ENCODE data around the gene FTCD. TPM values are rescaled to one million over a fixed set of nuclear protein-coding genes. Genes with fewer than 3 reads are reported as not detected.

FTCD gene
- total and polyA plus RNA-seq, 10 of the 15 experiments (the other 5 are each of a cell fraction or from before 2014, with no cell fraction given) = 0.27 to 0.28 TPM; not detected in 8

DNA sequence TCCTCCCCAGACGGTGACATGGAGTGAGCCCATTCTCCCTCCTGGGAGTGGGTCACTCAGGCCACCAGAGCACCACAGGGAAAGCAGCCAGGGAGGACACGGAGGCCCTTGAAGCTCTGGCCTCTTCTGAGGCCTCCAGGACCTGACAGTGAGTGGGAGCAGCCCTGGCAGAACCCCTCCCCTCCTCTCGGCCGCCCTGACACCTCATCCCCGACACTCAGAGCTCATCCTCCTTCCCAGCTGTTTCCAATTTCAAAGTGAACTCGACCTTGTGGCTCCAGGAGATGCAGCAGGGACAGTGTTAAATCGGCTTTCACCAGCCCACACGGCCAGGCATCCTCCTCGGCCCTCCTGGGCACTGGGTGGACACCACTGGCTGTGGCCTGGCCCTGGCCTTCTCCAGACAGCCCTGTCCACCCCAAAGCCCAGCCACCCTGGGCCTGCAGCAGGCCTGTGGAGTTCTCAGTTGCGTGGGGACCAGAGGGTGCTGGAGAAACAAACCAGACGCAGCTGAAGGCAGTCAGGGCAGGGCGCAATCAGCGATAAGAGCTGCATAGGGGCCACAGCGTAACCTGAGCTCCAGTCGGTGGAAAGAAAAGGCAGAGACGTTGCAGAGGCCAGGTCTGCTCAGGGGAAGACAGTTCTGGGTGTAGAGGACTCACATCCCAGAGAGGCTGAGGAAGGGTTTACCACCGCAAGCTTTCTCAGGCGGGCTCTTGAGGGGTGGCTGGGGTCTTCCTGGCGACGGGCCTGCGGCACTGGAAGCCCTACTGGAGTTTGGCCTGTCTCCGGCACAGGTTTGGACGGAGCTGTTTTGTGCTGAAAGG is 27.1 kb downstream of the FTCD start:
- BruUV-seq (replicated peaks) = no TSS peak
- Histone ChIP-seq H2AFZ (ENCODE audit: control insufficient read depth, low read depth, low read length) (no peak overlapping the region), H3K4me3 (no peak overlapping the region), H3K79me2 (ENCODE audit: control insufficient read depth, insufficient read depth, low read length) (no peaks in the 10 kb centered on the region), H3K4me1 (ENCODE audit: control insufficient read depth, insufficient read depth, low read length) (no peaks in the 10 kb centered on the region), H3K4me2 (ENCODE audit: control insufficient read depth, insufficient read depth) (no peak overlapping the region), H3K9me3 (replicated peaks; ENCODE audit: control insufficient read depth, insufficient read depth, low read length) (no peaks in the 10 kb centered on the region; the same call in 2 of the 3 replicates), H3K27ac (ENCODE audit: control insufficient read depth, insufficient read depth) (no peak overlapping the region), H4K20me1 (ENCODE audit: control insufficient read depth, insufficient read depth) (no peaks in the 10 kb centered on the region), H3K36me3 (ENCODE audit: control insufficient read depth in 2 of 2, insufficient read depth in 2 of 2, low read length in 1 of 2) (no peaks in the 10 kb centered on the region), H3K27me3 (replicated peaks in 1 of 2; ENCODE audit: control insufficient read depth in 2 of 2, insufficient read depth in 2 of 2, low read length in 1 of 2) (no peaks in the 10 kb centered on the region), H3K9ac (ENCODE audit: control insufficient read depth, insufficient read depth, low read length) (no peak overlapping the region)
- ChIA-PET RAD21 (ENCODE audit: unreplicated experiment) (no interaction called here), SMC1A (ENCODE audit: uncharacterized antibody, unreplicated experiment) (interaction anchor here (0.7 kb wide), 1 partner anchor 61 kb away, joined by 3 read pairs; no protein-coding TSS in a partner anchor), POLR2A (no interaction called here), CTCF (interaction anchor here (1.0 kb wide), 1 partner anchor 15 kb away, joined by 3 read pairs; no protein-coding TSS in a partner anchor)
- intact Hi-C loops (cut with micrococcal nuclease; ENCODE audit: unreplicated experiment) = no loop called here
- no peak for TF ChIP-seq SMARCA5 (IDR thresholded peaks at IDR 0.05)
- TF ChIP-seq, protein P1, sequence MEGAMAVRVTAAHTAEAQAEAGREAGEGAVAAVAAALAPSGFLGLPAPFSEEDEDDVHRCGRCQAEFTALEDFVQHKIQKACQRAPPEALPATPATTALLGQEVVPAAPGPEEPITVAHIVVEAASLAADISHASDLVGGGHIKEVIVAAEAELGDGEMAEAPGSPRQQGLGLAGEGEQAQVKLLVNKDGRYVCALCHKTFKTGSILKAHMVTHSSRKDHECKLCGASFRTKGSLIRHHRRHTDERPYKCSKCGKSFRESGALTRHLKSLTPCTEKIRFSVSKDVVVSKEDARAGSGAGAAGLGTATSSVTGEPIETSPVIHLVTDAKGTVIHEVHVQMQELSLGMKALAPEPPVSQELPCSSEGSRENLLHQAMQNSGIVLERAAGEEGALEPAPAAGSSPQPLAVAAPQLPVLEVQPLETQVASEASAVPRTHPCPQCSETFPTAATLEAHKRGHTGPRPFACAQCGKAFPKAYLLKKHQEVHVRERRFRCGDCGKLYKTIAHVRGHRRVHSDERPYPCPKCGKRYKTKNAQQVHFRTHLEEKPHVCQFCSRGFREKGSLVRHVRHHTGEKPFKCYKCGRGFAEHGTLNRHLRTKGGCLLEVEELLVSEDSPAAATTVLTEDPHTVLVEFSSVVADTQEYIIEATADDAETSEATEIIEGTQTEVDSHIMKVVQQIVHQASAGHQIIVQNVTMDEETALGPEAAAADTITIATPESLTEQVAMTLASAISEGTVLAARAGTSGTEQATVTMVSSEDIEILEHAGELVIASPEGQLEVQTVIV (IDR thresholded peaks at IDR 0.05; ENCODE audit: borderline replicate concordance, partially characterized antibody) = no peak
- TF ChIP-seq JUND (IDR thresholded peaks at IDR 0.05; ENCODE audit: low read depth, low read length) = no peak
- no peak for TF ChIP-seq SIX5 (IDR thresholded peaks at IDR 0.05; ENCODE audit: low read depth, low read length, severe bottlenecking)
- WGBS (ENCODE audit: insufficient coverage, insufficient replicate concordance, low lambda C conversion rate, missing lambda C conversion rate) = 39% methylated on average over 23 of the region's 23 CpGs
- FAIRE-seq = no peak
- in situ Hi-C loops (cut with MboI) = no loop called here
- no peak for DNase-seq (ENCODE audit: low read depth, low spot score)
- ATAC-seq = no peak

All from GM12878 (cell line).